GM21423 (cell line): ENCODE measurements around the gene RTF2.

ENCODE experiments used
- ATAC-seq: cut with Tn5 transposase; IDR thresholded peaks from one replicate; pipeline ENCODE4 v1.9.1; 2021; ENCODE audit warnings: mild to moderate bottlenecking, moderate library complexity; ENCODE audit not compliant: unreplicated experiment

The RTF2 gene

DNA sequence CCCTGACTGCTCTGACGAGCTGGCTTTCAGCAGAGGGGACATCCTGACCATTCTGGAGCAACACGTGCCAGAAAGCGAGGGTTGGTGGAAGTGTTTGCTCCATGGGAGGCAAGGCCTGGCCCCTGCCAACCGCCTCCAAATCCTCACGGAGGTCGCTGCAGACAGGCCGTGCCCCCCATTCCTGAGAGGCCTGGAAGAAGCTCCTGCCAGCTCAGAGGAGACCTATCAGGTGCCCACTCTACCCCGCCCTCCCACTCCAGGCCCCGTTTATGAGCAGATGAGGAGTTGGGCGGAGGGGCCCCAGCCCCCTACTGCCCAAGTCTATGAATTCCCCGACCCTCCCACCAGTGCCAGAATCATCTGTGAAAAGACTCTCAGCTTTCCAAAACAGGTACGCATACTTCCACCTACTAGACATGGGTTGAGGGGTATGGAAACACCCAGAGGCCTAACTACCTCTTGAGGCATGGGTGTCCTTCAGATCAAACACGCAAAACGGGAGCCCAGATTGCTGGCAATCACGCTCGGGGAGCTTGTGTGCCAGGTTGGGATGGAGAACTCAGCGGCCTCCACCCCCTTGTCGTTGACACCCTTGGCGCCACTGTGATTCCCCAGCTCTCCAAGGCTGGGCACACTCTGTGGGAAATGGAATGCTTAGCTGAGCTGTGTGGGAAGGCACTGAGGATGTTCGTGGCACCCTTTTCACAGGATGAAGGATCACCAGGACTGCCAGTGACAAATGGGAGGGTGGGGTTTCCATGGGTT lies 31.0 kb upstream of the RTF2 start:
- no peak for ATAC-seq

DNA sequence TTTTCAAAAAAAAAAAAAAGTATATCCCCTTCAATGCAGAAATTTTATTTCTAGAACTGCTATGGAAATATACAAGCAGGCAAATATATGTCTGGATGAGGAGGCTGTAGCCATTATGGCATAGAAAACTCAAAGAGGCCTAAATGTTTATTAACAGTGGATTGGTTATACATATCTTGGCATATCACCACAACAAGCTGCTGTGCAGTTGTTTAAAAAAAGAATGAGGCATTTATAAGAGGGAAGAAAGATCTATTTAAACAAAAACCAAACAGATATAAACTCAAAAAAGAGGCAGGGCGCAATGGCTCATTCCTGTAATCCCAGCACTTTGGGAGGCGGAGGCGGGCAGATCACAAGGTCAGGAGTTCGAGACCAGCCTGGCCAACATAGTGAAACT lies 30.1 kb upstream of the RTF2 start:
- ATAC-seq = no peak

DNA sequence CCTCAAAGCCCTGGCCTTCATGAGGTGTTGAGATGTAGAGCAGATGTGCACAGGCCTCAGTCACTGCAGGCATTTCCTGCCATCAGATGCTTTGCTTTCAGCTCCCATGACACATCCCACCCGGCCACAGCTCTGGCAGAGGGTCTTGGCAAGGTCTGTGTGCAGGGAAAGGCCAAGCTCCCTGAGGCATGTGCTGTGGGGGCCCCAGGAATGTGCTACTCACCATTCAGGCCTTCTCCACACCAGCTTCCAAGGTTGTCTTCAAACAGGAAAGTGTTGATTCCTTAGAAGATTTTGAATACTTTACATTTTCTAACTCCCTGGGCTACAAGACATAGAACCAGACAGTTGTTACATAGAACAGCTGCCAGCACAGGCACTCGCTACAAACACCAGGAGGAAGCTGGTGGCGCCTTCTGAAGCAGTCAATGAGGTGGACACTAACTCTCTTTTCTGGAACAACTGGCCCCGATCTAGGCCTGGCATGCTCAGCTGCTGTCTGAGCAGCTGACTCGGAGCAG lies 28.6 kb upstream of the RTF2 start:
- no peak for ATAC-seq

DNA sequence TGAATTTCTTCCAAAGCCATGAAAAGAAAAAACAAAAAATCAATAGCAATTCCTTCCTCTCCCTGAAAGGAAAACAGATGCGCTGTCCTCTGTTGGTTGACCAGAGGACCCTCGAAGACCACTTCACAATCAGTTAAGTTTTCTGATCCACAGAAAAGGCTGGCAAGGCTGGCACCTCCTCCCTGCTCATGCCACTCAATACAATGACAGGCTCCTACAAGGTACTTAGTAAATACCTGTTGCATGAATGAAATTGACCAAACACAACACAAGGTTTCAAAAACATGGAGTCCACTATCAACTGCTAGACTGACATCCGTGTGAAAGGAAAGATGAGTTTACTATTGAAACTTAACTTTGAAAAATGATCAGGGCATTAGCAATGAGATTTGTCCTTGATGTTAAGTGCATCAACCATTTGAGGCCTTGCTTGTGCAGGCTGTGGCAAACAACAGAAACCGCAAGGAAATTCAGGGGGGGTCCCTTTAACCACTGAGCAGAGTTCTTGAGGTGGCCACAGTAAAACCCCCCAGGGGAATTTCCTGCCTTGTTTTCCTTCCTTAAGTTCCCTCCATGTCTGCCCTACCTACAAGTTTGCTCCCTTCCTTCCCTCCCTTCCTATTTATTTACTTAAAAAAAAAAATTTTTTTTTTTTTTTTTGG lies 27.9 kb upstream of the RTF2 start:
- peak; percentile 74 for ATAC-seq

DNA sequence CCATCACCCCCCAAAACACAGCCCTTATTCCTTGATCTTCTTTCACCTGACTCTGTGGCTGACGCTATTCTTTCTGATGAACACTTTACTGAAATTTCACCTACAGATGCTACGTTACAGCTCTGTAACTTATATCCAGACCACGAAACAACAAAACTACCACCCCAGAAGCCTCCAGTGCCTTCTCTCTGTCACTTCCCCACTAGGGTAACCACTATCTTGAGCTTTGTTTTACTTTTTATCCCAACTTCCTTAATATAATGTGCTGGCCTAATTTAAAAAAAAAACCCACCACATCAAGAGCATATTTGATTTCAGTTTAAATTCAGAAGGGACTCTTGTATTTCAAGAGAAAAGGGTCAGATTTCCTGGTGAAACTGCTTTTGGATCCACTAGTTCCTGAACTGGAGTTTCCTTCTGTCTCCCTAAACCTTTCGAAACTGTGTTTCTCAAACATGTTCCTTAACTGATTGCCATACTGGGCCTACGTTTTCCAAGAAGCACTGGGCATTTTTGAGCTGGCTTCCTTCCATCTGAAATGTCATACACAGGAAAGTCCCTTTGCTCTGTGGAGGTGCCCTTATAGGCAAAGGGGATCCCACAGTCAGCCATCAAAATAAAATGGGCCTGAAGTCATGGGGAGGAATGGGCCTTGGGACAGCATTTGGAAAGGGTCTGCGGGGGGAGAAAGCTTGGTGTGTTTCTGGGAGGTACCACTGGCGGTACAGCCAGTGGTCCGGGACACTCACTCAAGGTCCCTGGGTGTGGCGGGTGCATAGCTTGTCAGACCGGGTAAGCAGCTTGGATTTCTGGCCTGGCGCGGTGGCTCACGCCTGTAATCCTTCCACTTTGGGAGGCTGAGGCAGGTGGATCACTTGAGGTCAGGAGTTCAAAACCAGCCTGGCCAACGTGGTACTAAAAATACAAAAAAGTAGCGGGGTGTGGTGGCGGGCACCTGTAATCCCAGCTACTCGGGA lies 25.8 kb upstream of the RTF2 start:
- no peak for ATAC-seq

DNA sequence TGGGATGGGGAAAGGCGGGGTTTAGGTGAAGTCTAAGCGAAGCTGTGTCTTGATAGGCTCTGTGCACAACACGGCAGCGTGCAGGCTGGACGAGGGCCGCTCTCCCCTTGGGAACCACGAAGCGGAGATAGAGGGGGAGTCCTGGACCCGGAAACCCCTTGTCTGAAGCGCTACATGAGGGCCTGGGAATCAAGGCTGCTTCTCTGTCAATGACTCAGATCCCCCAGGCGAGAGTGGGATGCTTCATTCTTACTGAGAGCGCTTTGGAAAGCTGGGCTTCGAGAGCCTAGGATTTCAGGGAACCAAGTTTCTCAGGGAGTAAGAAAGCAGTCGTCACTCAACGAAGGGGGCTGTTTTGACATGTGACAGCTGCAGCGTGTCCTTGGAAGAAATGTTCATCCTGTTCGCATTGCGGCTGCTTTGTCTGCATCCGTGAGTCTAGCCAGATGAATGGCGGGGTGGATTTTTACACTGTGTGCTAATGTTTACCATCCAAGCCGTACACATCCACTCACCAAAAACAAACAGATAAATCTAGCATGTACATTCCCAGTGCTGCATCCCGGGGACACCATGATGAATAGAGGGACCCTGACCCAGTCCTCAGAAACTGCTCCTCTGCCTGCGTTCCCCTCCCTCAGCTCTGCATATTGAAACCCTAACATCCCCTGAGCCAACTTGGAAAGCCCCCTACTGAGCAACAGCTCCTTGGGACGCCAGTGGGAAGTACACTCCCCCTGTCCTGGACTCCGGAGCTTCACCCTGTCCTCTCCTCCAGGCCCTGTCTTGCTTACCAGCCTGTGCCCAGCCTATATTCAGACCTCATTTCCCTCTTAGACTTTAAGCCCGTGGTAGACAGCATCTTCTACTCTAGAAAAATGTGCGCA lies 24.5 kb upstream of the RTF2 start:
- ATAC-seq = no peak

DNA sequence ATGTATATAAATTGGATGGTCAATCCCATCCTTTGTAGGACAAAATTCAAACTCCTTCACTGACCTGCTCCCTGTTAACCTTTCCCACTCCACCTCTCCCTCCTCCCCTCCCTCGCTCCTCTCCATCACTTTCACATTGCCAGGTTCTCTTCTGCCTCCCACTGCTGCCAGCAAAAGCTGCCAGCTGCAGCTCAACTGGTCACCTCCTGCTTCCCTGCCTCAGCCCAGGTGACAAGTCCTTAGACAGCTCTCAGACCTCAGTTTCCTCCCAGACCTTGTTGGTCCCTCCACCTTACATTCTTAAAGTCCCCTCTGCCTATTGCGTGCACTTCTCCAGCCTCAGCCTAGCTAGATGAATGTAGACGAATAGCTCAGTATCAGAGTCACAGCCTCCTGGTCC lies 23.3 kb upstream of the RTF2 start:
- ATAC-seq = no peak

DNA sequence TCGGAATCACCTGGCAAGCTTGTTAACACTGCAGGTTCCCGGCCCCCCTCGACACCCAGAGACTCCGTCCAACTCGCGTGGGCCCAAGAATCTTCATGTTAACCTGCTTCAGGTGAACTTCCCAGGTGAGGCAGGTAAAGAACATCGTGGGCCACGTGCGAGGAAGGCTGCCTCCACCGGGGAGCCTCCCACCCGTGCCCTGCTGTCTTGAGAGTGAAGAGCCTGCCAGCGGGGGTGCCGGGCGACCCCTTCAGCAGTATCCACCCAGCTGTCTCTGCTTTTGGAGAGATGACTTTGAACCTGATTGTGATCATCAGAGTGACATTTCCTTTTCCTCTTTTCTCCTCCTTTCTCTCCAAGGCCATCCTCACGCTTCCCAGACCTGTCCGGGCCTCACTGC lies 22.9 kb upstream of the RTF2 start:
- ATAC-seq = no peak

DNA sequence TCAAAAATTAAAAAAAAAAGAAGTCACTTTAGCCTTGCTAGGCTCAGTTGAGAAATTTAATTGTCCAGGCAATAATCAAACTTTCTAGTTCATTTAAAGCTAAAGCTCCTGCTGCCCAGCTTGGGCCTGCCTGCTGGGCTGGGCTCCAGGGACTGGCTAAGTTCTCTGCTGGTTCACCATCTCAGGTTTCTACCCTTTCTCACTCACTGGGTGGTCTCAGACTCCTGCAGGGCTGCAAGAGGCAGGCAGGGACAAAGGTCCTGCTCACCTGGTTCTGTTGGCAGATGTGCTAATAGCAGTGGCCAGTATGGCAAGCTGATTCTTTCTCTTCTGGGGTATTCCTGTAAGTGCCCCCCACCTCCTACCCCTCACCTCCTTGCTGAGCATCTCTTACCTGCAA lies 21.2 kb upstream of the RTF2 start:
- no peak for ATAC-seq

DNA sequence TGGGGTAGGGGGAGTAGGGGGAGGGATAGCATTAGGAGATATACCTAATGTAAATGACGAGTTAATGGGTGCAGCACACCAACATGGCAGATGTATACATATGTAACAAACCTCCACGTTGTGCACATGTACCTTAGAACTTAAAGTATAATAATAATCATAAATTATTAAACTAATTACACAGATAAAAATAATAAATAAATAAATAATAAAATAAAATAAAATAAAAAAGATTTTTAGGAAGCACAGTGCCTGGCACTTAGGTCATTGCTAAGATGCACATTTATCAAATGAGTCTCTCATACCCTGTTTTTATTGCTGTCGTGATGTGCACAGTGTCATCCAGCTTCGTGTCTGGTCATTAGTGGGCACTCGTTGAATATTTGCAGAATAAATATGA lies 19.0 kb upstream of the RTF2 start:
- no peak for ATAC-seq

DNA sequence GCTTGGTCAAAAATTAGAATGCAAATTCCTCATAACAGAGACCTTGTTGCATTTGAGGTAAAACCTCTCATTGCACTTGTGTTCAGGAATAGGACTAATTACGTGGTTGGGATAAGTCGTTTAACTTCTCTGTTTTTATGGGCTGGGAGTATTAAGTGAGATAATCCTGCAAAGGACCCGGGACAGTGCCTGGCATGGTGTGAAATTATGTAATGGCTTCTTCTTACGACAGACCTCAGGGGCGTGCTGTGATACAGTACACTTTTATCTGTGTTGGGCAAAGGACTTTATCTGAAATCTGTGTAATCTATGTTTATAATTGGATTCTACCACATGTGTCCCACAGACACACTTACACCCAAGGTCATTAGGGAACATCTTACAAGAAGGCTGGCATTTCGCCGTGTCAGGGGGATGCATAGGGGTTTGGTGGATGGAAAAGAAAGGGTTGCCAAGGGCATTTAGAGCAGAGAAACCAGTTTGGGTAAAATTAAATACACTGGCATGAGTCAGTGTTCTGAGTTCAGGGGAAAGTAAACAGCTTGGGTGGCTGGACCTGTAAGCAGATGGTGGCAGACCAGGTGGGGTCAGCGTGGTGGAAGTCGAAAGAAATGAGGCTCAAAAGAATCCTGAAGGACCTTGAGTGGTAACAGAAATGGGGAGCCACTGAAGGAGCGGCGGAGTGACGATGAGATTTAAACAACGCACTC lies 17.2 kb upstream of the RTF2 start:
- ATAC-seq = no peak

DNA sequence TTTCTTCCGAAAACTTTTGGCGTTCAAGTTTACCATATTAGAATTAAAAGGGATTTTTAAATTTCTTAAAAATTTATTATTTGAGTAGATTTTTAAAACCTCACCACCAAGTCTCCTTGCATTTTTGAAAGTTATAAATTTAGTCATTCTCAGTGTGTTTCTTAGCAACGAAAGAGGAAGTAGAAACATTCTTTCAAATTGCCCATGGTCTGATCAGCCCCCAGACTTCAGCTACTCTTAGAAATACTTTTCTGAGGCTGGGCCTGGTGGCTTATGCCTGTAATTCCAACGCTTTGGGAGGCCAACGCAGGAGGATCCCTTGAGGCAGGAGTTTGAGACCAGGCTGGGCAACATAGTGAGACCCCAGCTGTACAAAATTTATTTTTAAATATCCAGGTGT lies 15.1 kb upstream of the RTF2 start:
- ATAC-seq = peak; percentile 65

DNA sequence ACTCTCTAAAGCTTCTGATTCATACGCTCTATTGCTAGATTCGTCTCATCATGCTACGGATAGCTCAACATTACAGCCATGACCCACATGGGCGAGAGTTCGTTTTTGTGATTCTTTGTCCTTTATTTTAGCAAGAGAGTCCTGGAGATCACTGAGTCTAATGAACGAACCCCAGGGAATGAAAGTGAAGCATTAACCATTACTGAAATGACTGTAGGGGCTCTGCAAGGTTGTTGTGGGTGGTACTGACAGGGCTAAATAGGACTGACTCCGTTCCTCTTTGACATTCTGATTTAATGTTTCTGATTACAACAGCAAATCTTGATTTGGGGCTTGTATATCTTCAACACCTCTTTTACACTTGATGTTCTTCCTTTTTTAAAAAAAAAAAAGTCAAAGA lies 13.7 kb upstream of the RTF2 start:
- peak; percentile 81 for ATAC-seq

DNA sequence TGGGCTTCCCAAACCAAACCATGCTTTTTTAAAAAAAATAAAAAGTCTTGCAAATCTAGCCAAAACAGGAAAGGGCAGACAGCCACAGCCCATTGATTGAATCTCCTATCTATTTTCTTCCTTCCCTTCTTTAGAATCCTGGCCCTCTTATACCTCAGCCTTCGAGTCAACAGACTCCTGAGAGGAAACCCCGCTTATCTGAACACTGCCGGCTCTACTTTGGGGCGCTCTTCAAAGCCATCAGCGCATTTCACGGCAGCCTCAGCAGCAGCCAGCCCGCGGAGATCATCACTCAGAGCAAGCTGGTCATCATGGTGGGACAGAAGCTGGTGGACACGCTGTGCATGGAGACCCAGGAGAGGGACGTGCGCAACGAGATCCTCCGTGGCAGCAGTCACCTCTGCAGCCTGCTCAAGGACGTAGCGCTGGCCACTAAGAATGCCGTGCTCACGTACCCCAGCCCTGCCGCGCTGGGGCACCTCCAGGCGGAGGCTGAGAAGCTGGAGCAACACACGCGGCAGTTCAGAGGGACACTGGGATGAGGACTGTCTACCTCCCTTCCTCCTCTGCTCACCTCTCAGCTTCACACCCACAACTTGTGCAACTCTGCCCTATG lies 10.1 kb upstream of the RTF2 start:
- ATAC-seq = no peak

DNA sequence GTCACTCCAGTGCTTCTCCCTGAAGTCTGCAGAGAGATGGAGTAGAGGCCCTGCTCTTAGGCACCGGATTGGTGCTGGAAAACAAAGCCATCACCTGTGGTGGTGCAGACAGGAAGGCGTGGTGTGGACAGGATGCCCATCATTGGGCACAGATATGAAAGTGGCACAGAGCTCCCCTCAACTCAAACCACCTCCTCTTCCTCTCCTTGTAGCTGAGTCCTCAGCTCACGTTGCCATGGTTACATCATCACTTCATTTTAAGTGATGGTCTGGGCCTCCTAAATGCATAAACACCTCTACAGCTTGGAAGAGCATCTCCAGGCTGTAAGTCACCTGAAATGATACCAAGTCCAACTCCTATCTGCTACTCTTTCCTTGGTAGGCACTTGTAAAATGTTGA lies 8.0 kb upstream of the RTF2 start:
- ATAC-seq = no peak

DNA sequence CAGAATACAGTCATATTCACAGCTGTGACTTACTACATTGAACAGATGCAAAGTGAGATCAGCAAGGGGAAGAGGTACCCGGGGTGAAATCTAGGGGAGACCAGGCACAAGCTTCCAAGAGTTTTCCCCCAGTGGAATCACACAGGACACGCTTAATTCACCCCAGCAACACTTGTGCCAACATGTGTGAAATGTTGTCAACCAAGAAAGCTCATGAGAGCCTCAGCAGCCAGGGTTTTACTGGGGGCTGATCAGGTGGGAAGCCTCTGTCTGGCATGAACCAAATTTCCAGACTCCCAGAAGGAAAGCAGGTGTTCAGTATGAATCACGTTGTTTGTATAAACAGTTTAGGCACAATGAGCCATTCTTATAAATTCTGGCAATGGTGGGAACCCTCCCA lies 6.9 kb upstream of the RTF2 start:
- ATAC-seq = no peak

DNA sequence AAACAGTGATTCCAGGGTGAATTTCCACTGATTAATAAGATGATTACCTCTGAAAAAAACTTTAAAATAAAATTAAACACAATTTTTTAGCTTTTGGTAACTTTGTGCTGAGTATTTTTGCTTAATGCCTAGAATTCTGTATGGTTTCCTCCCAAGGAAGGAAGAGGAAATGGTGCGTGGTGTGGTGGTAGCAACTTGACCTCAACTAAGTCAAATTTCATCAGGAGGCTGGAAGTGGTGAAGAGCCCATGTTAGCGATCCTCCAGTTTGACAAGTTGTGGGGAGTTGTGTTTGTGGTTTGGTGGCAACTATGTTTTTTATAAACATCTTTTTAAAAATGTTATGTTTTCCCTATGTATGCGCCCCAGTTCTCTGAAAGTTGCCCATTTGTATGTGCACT lies 5.0 kb upstream of the RTF2 start:
- ATAC-seq = no peak

DNA sequence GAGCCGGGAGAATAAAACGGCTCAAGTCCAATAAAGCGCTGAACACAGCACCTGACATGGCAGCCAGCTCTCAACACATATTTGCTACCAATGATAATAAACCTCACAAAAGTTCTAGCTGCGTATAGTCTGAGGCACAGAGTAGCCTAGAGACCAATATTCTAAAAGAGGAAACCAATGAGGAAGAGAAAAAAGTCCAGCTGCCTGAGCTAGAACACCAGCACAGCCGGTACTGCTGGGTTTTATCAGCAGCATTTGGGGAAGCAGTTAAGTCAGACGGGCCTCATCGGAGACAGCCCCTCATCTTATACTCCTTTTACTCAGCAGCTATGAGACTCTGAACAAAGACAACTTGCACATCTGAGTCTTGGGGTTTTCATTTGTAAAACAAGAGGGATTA lies 2.4 kb upstream of the RTF2 start:
- peak; percentile 30 for ATAC-seq

DNA sequence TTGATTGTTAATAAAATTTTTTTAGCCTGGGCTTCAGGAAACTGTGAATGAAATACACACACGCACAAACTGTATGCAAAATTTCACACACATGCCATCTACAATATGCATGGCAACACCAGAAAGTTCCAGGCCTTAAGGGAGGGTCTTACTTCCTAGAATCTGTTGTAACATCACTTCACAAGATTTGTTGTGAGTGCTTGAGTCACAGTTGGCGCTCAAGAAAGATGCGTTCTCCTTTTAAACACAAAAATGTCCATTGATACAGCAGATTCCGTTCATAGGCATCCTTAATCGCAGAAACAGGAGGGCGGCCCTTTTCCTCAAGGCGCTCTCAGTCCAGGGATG lies 485 bp upstream of the RTF2 start:
- ATAC-seq = peak; percentile 2

DNA sequence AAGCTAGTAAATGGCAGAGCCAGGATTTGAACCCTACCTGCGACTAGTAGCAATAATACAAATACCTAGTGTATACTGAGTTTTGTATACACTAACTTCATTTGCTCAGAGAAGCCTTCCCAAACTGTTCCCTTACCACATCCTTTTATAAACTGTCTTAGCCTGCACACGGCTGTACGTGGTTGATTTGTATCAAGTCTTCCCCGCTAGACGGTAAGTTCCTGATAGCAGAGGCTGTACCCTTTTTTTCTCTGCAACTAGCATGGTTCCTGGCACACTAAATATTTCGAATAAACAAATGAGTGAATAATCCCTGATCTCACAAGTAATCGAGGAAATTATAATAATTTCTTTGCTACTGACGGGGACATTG lies 636 bp downstream of the RTF2 start:
- no peak for ATAC-seq
